Superior temporal gyrus (tissue), 1 donor: ENCODE results near the gene IL37.

ENCODE experiments used
- DNase-seq: peaks from one replicate; pipeline ENCODE4 v3.0.0-alpha.2; 2016; ENCODE audit errors: extremely low spot score

Gene IL37

GRCh38 chr2:112910865-112911264 lies at the start of gene IL37:
Gene IL37 (plus strand): TSS chr2:112911165. CDS start chr2:112913013, 1,848 bp downstream.
- DNase-seq = no peak

- DNase-seq = no peak
Measured at GRCh38 chr2:112864072-112864471, 46.9 kb upstream of the IL37 start.

DNA sequence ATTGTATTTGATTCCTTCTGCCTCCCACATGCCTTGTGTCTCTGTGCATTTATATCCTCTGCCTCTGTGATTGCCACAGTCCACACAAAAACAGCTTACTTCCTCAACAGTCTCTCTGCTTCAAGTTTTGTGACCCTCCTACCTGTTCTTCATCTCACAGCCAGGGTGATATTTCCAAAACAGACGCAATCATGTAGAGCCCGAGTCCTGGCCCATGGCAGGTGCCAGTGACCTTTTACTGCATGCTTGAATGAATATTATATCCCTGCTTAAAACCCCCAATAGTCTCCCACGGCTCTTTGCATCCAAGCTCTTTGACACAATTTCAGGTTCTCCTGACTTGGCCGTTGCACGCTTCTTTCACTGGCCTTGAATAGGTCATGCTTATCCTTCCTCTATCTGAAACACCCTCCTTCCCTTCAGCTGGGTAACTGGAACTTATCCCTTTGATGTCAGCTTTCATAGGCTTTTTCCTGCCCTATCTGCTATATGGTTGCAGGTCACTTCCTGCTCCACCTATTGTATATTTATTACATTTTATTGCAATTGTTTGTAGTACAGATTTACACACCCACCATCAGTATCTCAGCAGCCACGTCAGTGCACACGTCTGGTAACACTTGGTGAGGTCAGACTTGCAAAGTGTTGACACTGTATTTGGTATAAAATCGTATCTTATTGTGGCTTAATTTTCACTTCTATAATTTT lies 44.7 kb upstream of the IL37 start:
- DNase-seq = no peak

- no peak for DNase-seq
Measured at GRCh38 chr2:112867701-112868631, 43.0 kb upstream of the IL37 start.

DNA sequence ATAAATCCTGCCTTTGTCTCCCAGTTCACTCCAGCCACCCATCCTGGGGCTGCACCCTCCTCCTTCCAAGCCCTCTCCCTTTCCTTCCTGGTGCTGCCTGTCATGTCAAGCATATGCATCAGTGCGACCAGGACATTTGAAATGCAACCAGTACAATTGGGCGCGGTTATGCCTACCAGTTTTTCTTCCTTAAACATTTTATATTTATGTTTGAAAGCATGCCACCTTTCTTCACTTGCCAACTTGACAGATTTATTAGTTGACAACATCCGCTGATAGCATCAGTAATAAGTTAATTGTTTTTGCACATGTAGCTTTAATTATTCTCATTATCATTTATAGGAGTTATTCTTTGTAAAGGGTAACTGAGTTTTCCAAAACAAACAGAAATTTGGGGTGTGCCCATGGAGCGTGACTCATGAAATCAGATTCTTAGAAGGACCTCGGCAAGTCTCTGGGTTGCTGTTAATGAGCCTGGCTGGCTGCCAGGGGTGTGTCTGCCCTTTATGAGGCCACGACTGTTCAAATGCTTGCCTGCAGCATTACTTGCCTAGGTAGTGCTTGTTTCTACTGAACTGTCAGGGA lies 41.6 kb upstream of the IL37 start:
- no peak for DNase-seq

GRCh38 chr2:112870841-112871835 lies 39.8 kb upstream of the IL37 start:
- DNase-seq = no peak

GRCh38 chr2:112876257-112876970 lies 34.6 kb upstream of the IL37 start:
- no peak for DNase-seq

- no peak for DNase-seq
Measured at GRCh38 chr2:112876971-112877361, 34.0 kb upstream of the IL37 start.

DNA sequence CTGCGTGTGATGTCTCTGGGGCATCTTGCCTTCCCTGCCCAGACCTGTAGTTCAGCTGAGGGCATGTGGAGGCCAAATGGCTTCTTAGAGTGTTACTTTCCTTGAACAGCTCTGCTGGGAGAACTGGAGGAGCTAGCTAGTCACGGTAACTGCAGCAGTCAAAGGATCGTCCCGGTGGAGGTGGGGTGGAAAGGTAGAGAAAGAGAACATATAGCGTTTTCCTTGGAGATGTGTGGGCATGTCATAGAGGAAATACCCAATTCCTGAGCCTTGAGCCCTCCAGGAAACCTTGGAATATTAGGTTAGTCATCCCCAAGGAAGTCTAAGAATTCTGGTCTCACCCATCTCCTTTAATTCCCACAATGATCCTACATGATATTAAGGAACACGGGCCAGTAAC lies 33.5 kb upstream of the IL37 start:
- DNase-seq = no peak

DNA sequence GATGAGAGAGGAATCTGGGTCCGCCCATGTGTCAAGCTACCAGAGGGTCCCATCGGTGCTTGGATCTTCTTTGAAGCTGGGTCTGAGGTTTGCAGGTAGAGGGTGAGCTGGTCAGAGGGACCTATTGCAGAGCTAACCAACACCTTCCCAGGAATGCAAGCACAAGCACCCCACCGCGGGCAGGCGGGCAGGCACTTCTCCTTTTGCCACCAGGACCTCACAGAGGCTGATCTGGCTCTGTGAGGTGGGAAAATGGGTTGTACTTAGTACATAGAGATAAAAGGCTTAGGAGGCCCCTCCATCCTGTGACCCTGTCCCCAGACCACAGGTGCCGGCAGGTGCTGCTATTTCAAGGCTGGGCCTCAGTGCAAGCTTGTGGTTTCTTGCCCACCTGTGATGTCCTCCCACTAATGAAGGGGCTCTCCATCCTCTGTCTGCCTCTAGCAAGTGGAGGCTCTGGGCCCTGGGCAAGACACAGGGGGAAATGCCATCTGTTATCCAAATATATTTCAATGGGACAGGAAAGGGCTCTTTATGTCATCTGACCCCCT lies 31.4 kb upstream of the IL37 start:
- no peak for DNase-seq

- DNase-seq = no peak
Measured at GRCh38 chr2:112880091-112880531, 30.9 kb upstream of the IL37 start.

GRCh38 chr2:112880696-112881095 lies 30.3 kb upstream of the IL37 start:
- no peak for DNase-seq

GRCh38 chr2:112881217-112881985 lies 29.6 kb upstream of the IL37 start:
- peak; percentile 83 for DNase-seq

- DNase-seq = no peak
Measured at GRCh38 chr2:112883669-112884068, 27.3 kb upstream of the IL37 start.

DNA sequence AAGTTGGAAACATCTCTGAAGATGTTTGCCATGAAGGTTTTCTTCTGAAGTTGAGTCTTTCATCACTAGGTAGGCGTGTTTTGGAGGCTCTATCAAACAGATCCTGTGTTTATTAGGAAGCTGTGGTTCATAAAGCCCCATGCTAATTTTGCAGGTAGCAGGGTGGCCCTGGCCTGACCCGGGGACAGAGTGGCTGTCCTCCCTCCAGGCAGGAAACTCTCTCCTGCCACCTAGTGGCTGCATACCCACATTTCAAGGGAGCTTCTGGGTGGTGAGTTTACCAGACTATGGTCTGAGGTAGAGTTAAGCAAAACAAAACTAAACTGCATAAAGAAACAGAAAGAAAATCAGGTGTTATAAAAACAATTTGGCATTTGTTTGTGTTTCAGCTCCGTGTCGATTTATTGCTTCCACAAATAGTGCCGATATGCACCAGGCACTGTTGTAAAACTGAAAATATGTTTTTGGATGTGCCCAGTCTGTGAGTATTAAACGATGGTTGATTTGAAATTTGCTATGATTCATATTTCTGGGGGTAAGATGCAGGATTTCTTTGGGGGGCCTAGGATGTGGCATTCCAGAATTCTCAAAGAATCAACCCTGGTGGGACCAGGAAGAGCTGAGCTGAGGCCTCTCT lies 26.0 kb upstream of the IL37 start:
- DNase-seq = no peak

- no peak for DNase-seq
Measured at GRCh38 chr2:112885506-112885902, 25.5 kb upstream of the IL37 start.

DNA sequence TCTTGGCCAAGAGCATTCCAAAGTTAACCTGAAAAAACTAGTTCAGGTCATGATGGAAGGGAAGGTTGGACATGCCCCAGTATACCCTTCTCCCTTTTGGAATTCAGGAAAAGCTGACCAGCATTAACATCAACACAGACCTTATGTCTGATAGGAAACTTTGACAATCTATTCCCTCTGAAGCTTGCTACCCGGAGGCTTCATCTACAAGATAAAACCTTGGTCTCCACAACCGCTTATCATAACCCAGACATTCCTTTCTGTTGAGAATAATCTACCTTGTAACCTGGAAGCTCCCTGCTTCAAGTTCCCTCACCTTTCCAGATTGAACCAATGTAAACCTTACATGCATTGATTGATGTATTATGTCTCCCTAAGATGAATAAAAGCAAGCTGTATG lies 24.7 kb upstream of the IL37 start:
- no peak for DNase-seq

GRCh38 chr2:112887964-112888749 lies 22.8 kb upstream of the IL37 start:
- DNase-seq = no peak
